Stomach (tissue), 9 donors: ENCODE results near the gene CRYBA1. TPM values are rescaled to one million over a fixed set of nuclear protein-coding genes. Genes with fewer than 3 reads are reported as not detected.
"Not testable (repeated sequence)": the region's sequence is repeated elsewhere in the genome, so short reads cannot be mapped to it uniquely, and the experiment has no call there.

ENCODE experiments used
- DNase-seq, 2 donors: peaks; one replicate each; pipeline versions ENCODE4 v3.0.0 to v3.0.0-alpha.2; 2013 to 2019
- H3K27ac ChIP-seq, 5 donors: fragments of 200-600 bp in 4 of 5; sonication (generic) in 4 of 5; one replicate each; pipeline ENCODE4 v1.5.1; 2013 to 2019; ENCODE audit warnings: mild to moderate bottlenecking in 1 of 5, moderate library complexity in 1 of 5
- H3K27me3 ChIP-seq, 3 donors: fragments of 200-600 bp; sonication (generic); one replicate each; pipeline ENCODE4 v1.5.1; 2017 to 2019; ENCODE audit warnings: mixed run types in 1 of 3
- H3K36me3 ChIP-seq, 4 donors: fragments of 200-600 bp; sonication (generic); 1 replicate in 3 of 4; 2 replicates in 1 of 4; pipeline ENCODE4 v1.5.1; 2016 to 2019
- H3K4me1 ChIP-seq, 4 donors: fragments of 200-600 bp; sonication (generic); one replicate each; pipeline ENCODE4 v1.5.1; 2016 to 2019
- H3K4me3 ChIP-seq, 4 donors: fragments of 200-600 bp; sonication (generic) in 3 of 4; one replicate each; pipeline ENCODE4 v1.5.1; 2016 to 2019; ENCODE audit warnings: mild to moderate bottlenecking in 1 of 4
- H3K9me3 ChIP-seq, 4 donors: fragments of 200-600 bp; sonication (generic); one replicate each; pipeline ENCODE4 v1.5.1; 2016 to 2019
- CTCF ChIP-seq, 7 experiments: fragments of 450-650 bp in 4 of 7; fragments of 200-600 bp in 3 of 7; sonication (generic) in 3 of 7; IDR thresholded peaks; one replicate each; pipeline ENCODE4 v1.5.1; 2016 to 2019; ENCODE audit warnings: antibody characterized with exemption in 7 of 7, control low read depth in 2 of 7, mild to moderate bottlenecking in 1 of 7
- EP300 ChIP-seq: sonication (generic); formaldehyde crosslinking; IDR thresholded peaks from one replicate; pipeline ENCODE4 v1.6.1; 2017; ENCODE audit warnings: antibody characterized with exemption
- POLR2A ChIP-seq, 4 donors: fragments of 450-650 bp; IDR thresholded peaks; one replicate each; pipeline ENCODE4 v1.6.1; 2016; ENCODE audit warnings: antibody characterized with exemption in 4 of 4, control low read depth in 2 of 4, mild to moderate bottlenecking in 1 of 4, moderate library complexity in 1 of 4
- POLR2AphosphoS5 ChIP-seq, 3 donors: sonication (generic); formaldehyde crosslinking; IDR thresholded peaks; one replicate each; pipeline ENCODE4 v1.6.1; 2016; ENCODE audit warnings: antibody characterized with exemption in 3 of 3
- WGBS, 5 donors: extraction: QIAGEN DNeasy Blood & Tissue Kit in 3 of 5; methylation state at CpG; one replicate each; pipeline versions ENCODE4 v1.1.5 to v1.1.7; 2013 to 2018; 5-methylcytosine and 5-hydroxymethylcytosine counted together
- intact Hi-C: fragments of 100-400 bp; cut with DNase I; formaldehyde crosslinking; loops from one replicate; pipeline ENCODE4 v1.15.1; 2023; ENCODE audit warnings: low total_unique reads
- polyA plus RNA-seq, 3 donors: library from polyadenylated mRNA; stranded (reverse); fragments of 200-250 nt; gene quantifications; one replicate each; pipeline ENCODE4 v1.2.3, GENCODE V29; 2013
- total RNA-seq, 5 donors: library from RNA; depleted of rRNA; stranded (reverse); fragments of >200 nt; gene quantifications; one replicate each; pipeline versions ENCODE4 v1.1.0 to v1.2.3, GENCODE V29; 2014 to 2016
- donor health status: healthy with polysubstance abuse.
- donor health status: Bipolar disorder and iron deficiency.
- donor health status: healthy.

Gene CRYBA1
- total and polyA plus RNA-seq, 8 donors: not detected

- Histone ChIP-seq H3K4me1 (peaks cover 15 to 56% (median 45%) of the 10 kb centered on the region in 4 donors), H3K27me3 (no peaks in the 10 kb centered on the region), H3K36me3 (peaks cover 5 to 26% (median 23%) of the 10 kb centered on the region in 4 donors), H3K4me3 (no peak overlapping the region), H3K9me3 (no peaks in the 10 kb centered on the region), H3K27ac (peak overlapping the region in 3 of 5 donors; percentile 35 to 47 (median 43))
- no peak for TF ChIP-seq POLR2A (IDR thresholded peaks at IDR 0.05)
- no peak for TF ChIP-seq POLR2AphosphoS5 (IDR thresholded peaks at IDR 0.05)
- TF ChIP-seq CTCF (IDR thresholded peaks at IDR 0.05): no peak
- no peak for TF ChIP-seq EP300
- WGBS, 5 donors: 79 to 83% (median 82%) methylated on average over 4 of the region's 4 CpGs
- DNase-seq: no peak
- intact Hi-C loops: no loop called here
Observed at GRCh38 chr17:29255926-29256522, 9.4 kb downstream of the CRYBA1 start.

- H3K27me3 ChIP-seq: no peaks in the 10 kb centered on the region
- no peak for DNase-seq
- no peak overlapping the region for H3K4me3 ChIP-seq
- no peaks in the 10 kb centered on the region for H3K9me3 ChIP-seq
- peak overlapping the region in 4 of 5 donors; percentile 32 to 63 (median 45) for H3K27ac ChIP-seq
- TF ChIP-seq CTCF (IDR thresholded peaks at IDR 0.05): no peak
- TF ChIP-seq POLR2A (IDR thresholded peaks at IDR 0.05): no peak
- no peak for TF ChIP-seq EP300
- peak in 1 of 3 donors; percentile 20 for TF ChIP-seq POLR2AphosphoS5 (IDR thresholded peaks at IDR 0.05)
- WGBS, 5 donors: 36 to 51% (median 39%) methylated on average over 8 of the region's 8 CpGs
- H3K36me3 ChIP-seq: peaks cover 8 to 35% (median 31%) of the 10 kb centered on the region in 4 donors
- H3K4me1 ChIP-seq: peaks cover 15 to 61% (median 48%) of the 10 kb centered on the region in 4 donors
- intact Hi-C loops: no loop called here
Observed at GRCh38 chr17:29256735-29257466, 10.2 kb downstream of the CRYBA1 start.

- no peaks in the 10 kb centered on the region for H3K9me3 ChIP-seq
- WGBS, 5 donors: 58 to 84% (median 73%) methylated on average over 3 of the region's 3 CpGs
- TF ChIP-seq POLR2A (IDR thresholded peaks at IDR 0.05) (no peak), CTCF (IDR thresholded peaks at IDR 0.05) (no peak), EP300 (no peak), POLR2AphosphoS5 (IDR thresholded peaks at IDR 0.05) (no peak)
- H3K4me1 ChIP-seq: peaks cover 15 to 59% (median 45%) of the 10 kb centered on the region in 4 donors
- H3K27me3 ChIP-seq: no peaks in the 10 kb centered on the region
- intact Hi-C loops: no loop called here
- peak overlapping the region in 4 of 5 donors; percentile 32 to 63 (median 45) for H3K27ac ChIP-seq
- H3K4me3 ChIP-seq: no peak overlapping the region
- H3K36me3 ChIP-seq: peaks cover 16 to 44% (median 39%) of the 10 kb centered on the region in 4 donors
- no peak for DNase-seq
Observed at GRCh38 chr17:29257756-29258155, 11.1 kb downstream of the CRYBA1 start.

GRCh38 chr17:29263916-29264315 lies 17.3 kb downstream of the CRYBA1 start:
- no peak overlapping the region for H3K27ac ChIP-seq
- H3K36me3 ChIP-seq: peaks cover 44 to 96% (median 94%) of the 10 kb centered on the region in 4 donors
- no peak for DNase-seq
- 73 to 79% (median 76%) methylated on average over 5 of the region's 5 CpGs for WGBS, 5 donors
- TF ChIP-seq POLR2A (IDR thresholded peaks at IDR 0.05) (no peak), POLR2AphosphoS5 (IDR thresholded peaks at IDR 0.05) (no peak)
- no peaks in the 10 kb centered on the region for H3K27me3 ChIP-seq
- intact Hi-C loops: no loop called here
- no peak overlapping the region for H3K4me3 ChIP-seq
- H3K9me3 ChIP-seq: no peaks in the 10 kb centered on the region
- H3K4me1 ChIP-seq: peaks cover 0 to 23% (median 12%) of the 10 kb centered on the region in 4 donors

- H3K36me3 ChIP-seq: peaks cover 13 to 89% (median 69%) of the 10 kb centered on the region in 4 donors
- DNase-seq, H3K27ac ChIP-seq, H3K27me3 ChIP-seq, H3K9me3 ChIP-seq, H3K4me3 ChIP-seq, intact Hi-C loops: not testable (repeated sequence)
- WGBS, 5 donors: 88 to 93% (median 89%) methylated on average over 8 to 9 of the region's 9 CpGs
- peaks cover 22 to 69% (median 46%) of the 10 kb centered on the region in 4 donors for H3K4me1 ChIP-seq
Observed at GRCh38 chr17:29271980-29272379, 25.3 kb downstream of the CRYBA1 start.
